ENCODE measurements around the gene MAGI1. TPM values are rescaled to one million over a fixed set of nuclear protein-coding genes. Genes with fewer than 3 reads are reported as not detected.

Gene MAGI1
- total RNA-seq, 1 donor from 2014 or later: 28.3 TPM

DNA sequence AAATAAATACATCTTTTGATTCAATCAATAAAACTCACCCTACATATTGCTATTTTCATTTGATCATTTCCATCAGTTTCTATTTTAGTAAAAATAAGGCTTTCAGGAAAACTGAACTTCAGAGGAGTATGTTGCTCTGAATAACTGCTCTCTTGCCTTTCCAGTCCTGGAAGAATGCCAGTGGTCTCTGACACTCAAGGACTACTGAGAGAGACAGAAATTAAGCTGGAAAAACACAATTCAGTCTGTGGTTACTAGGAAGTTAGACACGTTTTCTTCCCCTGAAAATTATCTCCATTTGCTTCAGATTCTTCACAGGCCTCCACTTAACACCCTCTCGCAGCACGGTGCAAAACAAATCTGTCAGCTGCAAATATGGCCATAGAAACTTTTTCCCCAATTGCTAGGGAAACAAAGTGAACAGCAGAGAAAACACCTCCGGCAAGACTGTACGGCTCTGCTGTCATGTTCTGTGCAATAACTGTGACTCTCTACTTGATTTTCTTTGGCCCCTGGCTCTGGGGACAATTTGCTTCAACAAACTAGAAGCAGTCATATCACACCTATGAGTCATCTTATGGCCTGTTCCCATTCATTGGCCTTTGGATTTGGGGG is 353.0 kb downstream of the MAGI1 start:
- DNase-seq (ENCODE audit: low spot score): no peak

DNA sequence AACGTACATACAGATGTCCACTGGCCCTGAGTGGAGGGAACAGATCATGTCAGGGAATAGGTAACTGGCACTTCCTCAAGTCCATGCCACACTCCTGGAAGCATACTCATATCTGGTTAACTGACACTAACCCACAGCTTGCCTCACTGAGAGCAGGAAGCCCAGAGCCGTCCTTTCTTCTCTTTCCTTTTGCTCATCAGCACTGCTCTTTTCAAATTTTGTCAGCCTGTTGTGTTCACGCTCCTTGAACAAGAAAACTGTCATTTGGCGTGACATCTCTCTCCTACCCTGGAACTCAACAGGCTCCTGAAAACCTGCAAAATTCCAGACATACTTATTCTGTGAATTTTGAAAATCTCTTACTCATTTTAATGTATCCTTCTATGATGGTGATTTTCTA is 360.2 kb downstream of the MAGI1 start:
- DNase-seq (ENCODE audit: low spot score) (no peak), ATAC-seq (no peak)

More for the DNA sequence above, 353.0 kb downstream of the MAGI1 start:
- ATAC-seq: no peak

DNA sequence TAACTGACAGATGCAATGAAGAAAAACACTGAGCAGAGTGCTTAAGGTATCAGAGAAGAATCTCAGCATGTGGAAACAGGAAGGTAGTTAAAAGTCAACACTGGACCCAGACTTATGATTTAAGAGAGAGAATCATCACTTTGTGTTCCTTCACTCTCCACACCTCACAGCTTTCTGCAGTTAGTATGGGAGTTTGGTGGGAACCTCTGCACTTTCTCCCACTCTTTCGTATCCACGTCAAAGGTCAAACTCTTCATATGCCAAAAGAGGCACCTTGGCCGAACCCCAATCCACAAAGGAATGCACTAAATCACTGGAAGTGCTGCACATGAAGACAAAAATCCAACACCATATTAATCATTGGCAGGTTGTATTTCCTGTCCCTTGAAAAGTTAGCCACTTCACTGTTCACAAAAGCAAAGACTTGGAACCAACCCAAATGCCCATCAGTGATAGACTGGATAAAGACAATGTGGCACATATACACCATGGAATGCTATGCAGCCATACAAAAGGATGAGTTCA is 361.2 kb downstream of the MAGI1 start:
- ATAC-seq: no peak
- no peak for DNase-seq (ENCODE audit: low spot score)

DNA sequence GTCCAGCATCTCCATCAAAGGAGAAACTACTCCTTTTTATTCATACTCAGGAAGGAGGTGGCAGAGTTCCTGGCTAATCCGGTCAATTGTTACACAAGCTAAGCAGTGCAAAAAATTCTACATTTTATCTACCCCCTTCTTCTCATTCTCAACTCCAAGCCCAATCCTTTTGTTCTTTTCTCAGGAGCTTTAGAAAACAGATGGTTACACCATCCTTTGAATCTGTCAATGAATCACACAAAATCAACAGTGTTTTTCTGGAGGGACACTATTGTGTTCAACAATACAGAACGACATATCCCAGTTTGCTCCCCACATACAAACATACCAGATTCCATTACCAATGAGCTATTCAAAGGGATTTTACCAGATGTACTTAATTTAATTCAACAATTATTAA is 362.1 kb downstream of the MAGI1 start:
- ATAC-seq (no peak), DNase-seq (ENCODE audit: low spot score) (no peak)

DNA sequence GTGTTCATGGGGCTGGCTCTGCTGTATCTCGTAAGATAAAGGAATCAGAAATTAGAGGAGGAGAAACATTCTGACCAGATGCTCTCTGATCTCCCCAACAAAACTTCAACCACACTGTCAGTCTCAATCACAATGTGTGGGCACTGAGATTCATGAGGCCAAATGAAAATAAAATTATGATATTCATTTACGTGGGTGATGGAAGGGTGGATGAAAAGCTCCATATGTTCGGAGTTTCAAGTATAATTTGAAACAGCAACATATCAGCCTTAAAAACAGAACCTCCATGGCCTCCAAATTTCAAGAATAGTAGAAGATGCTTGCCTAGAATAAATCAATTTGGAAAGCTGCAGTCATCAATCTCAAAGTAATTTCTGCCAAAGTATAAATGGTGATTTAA is 363.7 kb downstream of the MAGI1 start:
- DNase-seq (ENCODE audit: low spot score) (no peak), ATAC-seq (no peak)

DNA sequence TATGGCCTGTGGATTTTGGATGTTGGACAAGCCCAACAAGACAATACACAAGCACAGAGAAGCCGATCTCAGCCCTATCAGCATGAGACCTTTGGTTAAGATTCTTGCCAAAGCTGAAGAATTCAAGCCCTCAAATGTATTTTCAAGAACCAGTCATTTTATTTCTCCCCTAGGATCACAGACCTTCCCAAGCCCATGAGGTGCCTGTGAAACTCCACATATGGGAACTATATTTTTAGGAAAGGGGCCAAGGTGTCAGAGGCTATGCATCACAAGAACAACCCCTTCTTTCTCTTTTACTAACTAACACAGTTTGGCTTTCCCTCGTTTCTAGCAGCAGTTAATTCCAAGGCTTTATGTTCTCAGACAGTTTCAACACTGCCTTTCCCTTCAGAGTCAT is 364.5 kb downstream of the MAGI1 start:
- ATAC-seq: no peak
- no peak for DNase-seq (ENCODE audit: low spot score)

DNA sequence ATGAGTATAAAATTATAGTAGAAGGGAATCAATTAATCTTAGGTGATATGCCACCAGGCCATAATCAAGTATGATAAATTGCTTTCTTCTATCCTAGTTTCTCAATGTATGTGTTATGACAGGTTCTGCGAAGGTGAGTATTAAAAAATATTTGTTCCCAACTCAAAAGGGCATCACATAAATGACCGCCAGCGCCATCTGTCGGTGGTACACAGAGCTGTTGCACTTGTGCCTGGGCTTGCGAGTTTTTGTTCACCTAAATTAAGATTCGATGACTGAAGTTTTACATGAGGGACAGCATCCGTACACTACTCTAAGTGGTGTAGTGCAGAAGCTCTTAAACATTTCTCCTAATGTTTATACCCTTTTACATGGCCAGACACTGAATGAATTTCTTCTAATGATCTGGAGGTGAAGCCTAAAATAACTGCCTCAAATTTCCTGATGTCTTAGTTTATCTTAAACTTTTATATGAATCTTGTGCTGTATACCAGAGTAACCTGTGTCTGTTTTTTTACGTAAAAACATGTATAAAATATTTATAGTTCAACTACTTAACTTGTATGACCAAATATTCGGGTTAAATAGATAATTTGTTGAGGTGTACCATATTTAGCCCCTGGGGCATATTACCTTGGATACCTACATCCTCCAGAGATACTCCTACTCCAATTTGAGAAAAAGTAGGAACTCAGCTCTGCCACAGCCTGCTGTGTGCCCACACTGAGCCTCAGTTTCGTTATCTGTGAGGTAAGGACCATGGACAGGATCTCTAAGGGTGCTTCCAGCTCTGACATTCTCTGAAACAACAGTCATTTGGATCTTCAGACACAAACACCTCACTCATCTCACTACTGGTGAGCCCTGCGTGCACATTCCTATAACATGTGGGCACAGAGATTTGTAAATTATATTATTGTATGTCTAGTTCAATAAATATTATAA is 365.6 kb downstream of the MAGI1 start:
- peak; percentile 60 for ATAC-seq
- DNase-seq (ENCODE audit: low spot score): peak; percentile 56

DNA sequence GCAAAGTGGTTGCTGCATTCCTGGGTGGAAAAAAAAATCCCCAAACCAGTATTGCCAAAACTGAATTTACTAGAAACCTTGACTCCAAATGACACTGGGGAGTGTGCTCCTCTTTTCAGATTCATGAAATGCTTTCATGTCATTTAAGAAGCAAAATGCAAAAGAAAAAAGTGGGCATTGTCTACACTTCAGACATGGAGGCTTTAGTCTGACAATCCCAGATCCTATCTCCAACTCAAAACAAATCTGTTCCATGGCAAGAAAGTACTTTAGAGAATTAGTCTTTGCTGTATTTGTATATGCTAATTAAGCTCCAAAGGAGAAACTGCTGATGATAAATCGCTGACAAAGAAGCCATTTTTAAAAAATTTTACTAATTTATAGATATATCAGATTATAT is 366.7 kb downstream of the MAGI1 start:
- no peak for ATAC-seq
- DNase-seq (ENCODE audit: low spot score): no peak

DNA sequence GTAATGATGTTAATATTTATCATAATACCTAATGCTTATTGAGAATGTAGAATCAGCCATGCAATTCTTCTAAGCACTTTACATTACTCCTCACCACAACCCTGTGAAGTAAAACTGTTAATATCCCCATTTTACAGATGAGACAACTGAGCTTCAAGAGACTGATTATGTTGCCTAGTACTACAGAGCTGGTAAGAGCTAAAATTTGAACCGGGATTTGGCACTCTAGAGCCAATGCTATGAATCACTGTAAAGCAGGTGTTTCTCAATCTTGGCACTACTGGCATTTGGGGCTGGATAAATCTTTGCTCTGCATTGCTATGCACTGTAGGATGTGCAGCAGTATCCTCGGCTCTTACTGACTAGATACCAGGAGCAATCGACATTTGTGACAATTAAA is 367.7 kb downstream of the MAGI1 start:
- peak; percentile 69 for ATAC-seq
- DNase-seq (ENCODE audit: low spot score): no peak

DNA sequence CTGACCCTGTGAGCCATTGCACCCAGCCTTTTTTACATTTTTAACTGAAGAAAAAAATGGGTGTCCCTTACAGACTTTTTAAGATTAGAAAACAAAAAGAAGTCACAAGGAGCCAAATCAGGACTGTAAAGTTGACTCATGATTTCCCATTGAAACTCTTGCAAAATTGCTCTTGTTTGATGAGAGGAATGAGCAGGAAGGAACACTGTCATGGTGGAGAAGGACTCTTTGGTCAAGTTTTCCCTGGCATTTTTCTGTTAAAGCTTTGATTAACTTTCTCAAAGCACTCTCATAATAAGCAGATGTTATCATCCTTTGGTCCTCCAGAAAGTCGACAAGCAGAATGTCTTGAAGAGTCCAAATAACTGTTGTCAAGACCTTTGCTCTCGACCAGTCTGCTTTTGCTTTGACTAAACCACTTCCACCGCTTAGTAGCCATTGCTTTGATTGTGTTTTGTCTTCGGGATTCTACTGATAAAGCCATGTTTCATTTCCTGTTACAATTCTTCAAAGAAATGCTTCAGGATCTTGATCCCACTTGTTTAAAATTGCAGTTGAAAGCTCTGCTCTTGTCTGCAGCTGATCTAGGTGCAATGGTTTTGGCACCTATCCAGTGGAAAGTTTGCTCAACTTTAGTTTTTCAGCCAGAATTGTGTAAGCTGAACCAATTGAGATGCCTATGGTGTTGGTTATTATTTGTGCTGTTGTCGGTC is 369.4 kb downstream of the MAGI1 start:
- DNase-seq (ENCODE audit: low spot score) (peak; percentile 66), ATAC-seq (peak; percentile 60)

DNA sequence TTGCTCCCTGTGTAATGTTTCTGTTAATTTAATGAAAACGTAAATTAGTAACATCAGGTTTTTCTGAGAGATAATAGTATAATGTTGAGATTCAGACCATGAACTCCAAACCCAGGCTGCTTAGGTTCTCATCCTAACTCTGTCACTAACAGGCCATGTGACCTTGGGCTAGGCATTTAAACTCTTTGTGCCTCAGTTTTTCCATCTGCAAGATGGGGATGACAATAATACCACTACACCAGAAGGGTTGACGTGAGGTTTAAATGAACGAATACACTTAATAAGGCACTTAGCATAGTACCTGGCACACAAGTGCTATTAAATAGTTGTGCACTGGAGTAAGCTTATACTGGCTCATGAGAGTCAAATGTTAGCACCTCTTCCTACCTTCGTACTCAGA is 370.8 kb downstream of the MAGI1 start:
- ATAC-seq (no peak), DNase-seq (ENCODE audit: low spot score) (no peak)

DNA sequence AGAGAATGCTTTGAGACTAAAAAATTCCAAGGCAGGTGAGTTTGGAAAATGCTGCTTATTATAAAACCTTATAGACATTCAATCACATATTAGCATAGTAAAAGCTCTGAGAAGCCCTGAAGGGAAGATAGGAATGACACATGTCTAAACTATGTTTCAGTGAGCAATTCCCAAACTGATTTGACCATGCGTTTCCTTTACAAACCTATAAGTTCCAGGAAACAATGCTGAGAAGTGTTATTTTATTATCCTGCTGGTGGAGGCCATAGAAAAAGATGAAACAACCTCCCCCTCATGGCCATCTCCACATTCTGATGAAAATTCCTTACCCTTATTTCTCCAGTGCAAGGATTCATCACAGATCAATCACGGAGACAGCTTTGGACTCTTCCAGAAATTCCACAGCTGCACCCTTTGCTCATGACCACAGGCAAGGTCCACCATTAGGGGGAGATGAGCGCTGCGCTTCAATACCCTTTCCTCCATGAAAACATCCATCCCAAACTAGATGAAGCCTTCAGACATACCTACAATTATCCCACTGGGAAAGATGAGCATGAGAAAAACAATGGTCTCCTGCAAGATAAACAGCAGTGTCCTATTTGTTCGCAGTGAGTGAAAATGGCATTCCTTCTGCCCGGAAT is 372.1 kb downstream of the MAGI1 start:
- DNase-seq (ENCODE audit: low spot score) (no peak), ATAC-seq (no peak)

DNA sequence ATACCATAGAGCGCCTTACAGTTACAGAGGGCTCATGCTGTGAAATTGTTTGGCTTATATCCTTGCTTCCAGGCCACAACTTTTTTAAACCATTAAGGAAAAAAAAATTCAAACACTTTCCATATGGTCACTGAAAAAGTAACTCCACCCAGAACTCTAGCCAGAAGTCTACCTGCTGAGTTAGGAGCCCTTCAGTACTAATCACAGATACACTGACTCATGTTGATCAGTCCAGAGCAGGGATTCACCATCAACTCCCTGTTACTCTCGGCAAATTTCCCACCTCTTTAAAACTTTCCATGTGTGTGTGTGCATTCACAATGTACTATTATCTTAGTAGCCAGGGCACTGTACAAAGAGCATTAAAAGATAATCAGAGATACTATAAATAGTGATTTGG is 372.8 kb downstream of the MAGI1 start:
- no peak for DNase-seq (ENCODE audit: low spot score)

DNA sequence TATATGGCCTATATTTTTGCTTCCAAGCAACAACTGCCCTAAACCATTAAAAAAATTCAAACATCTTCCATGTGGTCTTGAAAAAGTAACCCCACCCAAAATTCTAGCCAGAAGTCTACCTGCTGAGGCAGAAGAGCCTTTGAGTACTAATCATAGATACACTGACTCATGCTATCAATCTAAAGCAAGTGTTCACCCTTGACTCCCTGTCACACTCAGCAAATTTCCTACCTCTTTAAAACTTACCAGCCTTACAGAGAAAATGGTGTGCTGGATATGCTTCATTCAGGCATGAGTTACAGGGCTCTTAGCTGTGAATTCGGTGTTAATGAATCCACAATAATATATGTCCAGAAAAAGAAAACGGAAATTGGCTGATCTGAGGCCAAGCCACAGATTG is 373.8 kb downstream of the MAGI1 start:
- ATAC-seq (no peak), DNase-seq (ENCODE audit: low spot score) (no peak)

More for the DNA sequence above, 372.8 kb downstream of the MAGI1 start:
- no peak for ATAC-seq

DNA sequence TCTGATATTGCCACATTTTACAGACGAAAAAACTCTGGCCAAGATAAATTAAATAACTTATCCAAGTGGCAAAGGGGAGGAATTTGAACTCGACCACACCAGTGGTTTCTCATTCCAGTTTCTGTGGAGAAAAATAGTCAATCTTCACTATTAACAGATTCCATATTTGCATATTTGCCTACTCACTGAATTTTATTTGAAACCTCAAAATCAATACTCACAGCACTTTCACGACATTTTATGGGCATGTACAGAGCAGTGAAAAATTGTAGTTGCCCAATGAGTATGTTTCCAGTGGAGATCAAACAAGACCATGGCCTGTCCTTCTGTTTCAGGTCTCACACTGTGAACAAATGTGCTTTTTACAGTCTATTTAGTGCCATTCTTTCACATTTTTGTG is 374.3 kb downstream of the MAGI1 start:
- ATAC-seq (peak; percentile 28), DNase-seq (ENCODE audit: low spot score) (no peak)

DNA sequence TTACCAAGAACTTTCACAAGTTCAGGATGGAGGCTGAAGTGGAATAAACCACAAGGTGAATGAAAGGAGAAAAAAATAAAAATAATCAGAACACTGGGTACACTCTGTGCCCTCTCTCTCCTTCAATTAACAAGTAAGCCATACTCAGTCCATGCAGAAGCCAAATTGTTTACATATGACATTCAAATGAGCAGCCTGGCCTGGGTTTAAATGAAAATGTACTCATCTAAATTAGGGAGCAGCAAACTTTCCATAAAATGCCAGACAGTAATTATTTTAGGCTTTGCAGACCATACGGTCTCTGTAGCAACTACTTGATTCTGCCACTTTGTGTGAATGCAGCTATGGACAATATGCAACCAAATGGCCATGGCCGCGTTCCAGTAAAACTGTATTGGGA is 376.6 kb downstream of the MAGI1 start:
- no peak for ATAC-seq
- DNase-seq (ENCODE audit: low spot score): no peak

DNA sequence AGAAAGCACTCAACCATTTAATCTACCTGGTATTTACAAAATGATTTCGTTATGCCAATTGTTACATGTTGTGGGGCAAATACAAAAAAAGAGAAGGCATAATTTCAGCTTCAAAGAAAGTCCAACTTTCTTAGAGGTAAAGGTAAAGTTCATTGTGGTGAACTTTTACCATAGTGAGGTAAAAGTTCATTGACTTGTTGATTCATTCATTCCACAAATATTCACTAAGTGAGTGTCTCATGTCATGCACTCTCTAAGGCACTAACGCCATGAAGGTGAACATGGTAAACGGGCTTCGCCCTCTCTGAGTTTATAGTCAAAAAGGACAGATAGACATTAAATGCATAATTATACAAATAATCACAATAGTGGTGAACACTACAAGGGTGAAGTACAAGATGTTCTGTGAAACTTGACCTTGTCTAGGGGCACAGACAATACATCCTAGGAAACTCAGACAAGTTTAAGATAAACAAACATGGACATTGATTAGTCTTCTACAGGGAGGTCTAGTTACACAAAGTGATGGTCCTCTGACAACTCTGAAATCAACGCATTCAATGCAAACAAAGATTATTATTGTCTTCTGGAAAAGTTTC is 378.6 kb downstream of the MAGI1 start:
- peak; percentile 63 for ATAC-seq

DNA sequence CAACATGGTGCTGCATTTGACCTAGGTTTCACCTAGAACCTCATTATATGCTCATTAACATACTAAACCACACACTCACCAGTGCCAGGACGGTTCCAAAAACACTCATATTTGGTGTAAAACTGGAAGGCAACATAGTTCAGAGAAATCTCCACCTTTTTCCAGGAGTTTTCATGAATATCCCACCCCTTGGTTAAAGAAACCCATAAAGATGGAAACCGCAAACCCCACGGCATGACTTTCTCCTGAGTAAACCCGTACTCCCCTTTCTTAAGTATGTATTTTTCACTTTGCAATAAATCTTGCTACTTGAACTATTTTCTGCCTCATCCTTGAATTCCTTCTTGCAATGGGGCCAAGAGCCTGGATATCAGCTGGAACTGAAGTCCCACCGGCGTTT is 379.3 kb downstream of the MAGI1 start:
- DNase-seq (ENCODE audit: low spot score) (no peak), ATAC-seq (no peak)

More for the DNA sequence above, 378.6 kb downstream of the MAGI1 start:
- no peak for DNase-seq (ENCODE audit: low spot score)

DNA sequence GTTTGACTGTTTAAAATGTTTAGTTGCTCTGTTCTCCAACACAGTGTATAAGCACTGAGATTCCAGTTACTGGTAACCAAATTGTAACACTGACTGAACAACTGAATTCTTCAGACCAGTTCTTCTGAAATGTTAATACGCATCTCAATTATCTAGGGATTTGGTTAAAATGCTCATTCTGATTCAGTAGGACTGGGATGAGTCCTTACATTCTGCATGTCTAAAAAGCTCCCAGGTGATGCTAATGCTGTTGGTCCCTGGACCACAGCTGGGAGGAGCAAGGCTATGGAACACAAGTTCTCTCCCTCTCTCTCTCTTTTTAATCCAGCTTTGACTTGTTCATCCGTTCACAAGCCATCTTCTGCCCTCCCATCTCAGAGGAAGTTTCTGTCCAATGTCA is 380.3 kb downstream of the MAGI1 start:
- ATAC-seq (no peak), DNase-seq (ENCODE audit: low spot score) (no peak)

DNA sequence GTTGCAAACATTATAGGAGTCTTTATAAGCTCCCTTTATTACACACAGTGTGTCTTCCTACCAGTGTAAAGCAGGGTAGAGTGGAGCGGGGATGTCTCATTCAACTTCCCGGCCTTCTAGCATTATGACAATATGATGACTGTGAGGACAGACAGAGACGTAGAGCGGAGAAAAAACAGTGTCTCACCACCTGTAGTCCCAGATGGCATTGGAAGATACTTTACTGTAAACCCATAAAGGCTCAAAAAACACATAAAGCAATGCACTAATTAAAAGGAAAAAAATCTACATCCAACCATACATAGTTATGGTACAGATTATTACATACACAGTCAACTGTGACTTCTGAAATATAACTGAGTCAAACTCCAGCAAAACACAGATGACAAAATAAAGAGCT is 383.7 kb downstream of the MAGI1 start:
- no peak for ATAC-seq
- no peak for DNase-seq (ENCODE audit: low spot score)

DNA sequence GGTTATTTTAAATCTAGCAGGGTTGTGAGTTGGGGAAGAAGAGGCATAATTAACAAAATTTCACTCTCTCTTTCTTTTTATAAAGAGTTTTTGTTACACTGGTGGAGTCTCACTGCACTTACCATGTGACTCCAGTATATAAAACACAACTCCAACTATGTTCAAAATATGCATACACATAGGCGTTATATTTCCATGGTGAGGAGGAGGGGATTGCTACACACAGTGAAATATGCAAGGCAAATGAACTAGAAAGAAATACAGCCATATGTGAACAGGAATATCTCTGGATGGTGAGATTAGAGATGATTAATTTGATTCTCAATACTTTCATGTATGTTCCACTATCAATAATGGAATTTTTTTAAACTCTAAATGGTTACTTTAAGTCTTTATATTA is 385.0 kb downstream of the MAGI1 start:
- DNase-seq (ENCODE audit: low spot score) (no peak), ATAC-seq (no peak)
